ENCODE data around the gene TSTD1.
"Not testable (repeated sequence)": the region's sequence is repeated elsewhere in the genome, so short reads cannot be mapped to it uniquely, and the experiment has no call there.

TSTD1 gene

DNA sequence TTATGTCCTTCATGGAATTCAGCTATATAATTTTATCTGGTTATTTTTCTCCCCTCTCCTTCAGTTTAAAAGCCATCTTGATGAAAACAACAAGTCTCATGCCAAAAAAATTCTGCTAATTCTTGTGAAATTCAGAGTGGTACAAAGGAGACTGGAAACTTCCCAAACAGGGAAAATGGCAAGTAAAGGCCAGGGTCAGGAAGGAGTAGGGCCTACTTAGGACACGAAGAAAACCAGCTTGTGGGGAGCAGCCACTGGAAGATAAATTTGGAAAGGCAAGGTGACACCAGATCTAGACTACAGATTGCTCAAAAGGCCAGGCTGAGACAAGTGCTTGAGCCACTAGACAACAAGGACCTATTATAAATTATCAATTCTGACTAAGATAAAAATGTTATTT lies 6.4 kb downstream of the TSTD1 start:
- TF ChIP-seq, protein P1, sequence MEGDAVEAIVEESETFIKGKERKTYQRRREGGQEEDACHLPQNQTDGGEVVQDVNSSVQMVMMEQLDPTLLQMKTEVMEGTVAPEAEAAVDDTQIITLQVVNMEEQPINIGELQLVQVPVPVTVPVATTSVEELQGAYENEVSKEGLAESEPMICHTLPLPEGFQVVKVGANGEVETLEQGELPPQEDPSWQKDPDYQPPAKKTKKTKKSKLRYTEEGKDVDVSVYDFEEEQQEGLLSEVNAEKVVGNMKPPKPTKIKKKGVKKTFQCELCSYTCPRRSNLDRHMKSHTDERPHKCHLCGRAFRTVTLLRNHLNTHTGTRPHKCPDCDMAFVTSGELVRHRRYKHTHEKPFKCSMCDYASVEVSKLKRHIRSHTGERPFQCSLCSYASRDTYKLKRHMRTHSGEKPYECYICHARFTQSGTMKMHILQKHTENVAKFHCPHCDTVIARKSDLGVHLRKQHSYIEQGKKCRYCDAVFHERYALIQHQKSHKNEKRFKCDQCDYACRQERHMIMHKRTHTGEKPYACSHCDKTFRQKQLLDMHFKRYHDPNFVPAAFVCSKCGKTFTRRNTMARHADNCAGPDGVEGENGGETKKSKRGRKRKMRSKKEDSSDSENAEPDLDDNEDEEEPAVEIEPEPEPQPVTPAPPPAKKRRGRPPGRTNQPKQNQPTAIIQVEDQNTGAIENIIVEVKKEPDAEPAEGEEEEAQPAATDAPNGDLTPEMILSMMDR (IDR thresholded peaks at IDR 0.05), result no peak
- Histone ChIP-seq H2AFZ (no peak overlapping the region), H3K9me3 (ENCODE audit: control insufficient read depth, low read length) (no peaks in the 10 kb centered on the region), H3K4me1 (no peaks in the 10 kb centered on the region), H3K4me3 (ENCODE audit: low read depth, low read length) (no peak overlapping the region), H3K27me3 (ENCODE audit: control insufficient read depth, insufficient read depth, low read length) (no peaks in the 10 kb centered on the region), H3K4me2 (ENCODE audit: low read length) (no peak overlapping the region), H3K79me2 (peaks cover 4% of the 10 kb centered on the region), H3K27ac (no peak overlapping the region), H3K9ac (no peak overlapping the region), H3K36me3 (ENCODE audit: control insufficient read depth, insufficient read depth, low read length) (no peaks in the 10 kb centered on the region)

- no peaks in the 10 kb centered on the region for H3K9me3 ChIP-seq (ENCODE audit: control insufficient read depth, low read length)
- no peak overlapping the region for H3K4me2 ChIP-seq (ENCODE audit: low read length)
- H3K4me3 ChIP-seq (ENCODE audit: low read depth, low read length), result no peak overlapping the region
- H3K27me3 ChIP-seq (ENCODE audit: control insufficient read depth, insufficient read depth, low read length), result no peaks in the 10 kb centered on the region
- no peak overlapping the region for H3K9ac ChIP-seq
- H2AFZ ChIP-seq, result no peak overlapping the region
- H3K4me1 ChIP-seq, result no peaks in the 10 kb centered on the region
- TF ChIP-seq, protein P1 (IDR thresholded peaks at IDR 0.05), result no peak
- no peak overlapping the region for H3K27ac ChIP-seq
- peaks cover 4% of the 10 kb centered on the region for H3K79me2 ChIP-seq
- no peaks in the 10 kb centered on the region for H3K36me3 ChIP-seq (ENCODE audit: control insufficient read depth, insufficient read depth, low read length)
Observed at GRCh38 chr1:161031874-161032273, 6.9 kb downstream of the TSTD1 start.

DNA sequence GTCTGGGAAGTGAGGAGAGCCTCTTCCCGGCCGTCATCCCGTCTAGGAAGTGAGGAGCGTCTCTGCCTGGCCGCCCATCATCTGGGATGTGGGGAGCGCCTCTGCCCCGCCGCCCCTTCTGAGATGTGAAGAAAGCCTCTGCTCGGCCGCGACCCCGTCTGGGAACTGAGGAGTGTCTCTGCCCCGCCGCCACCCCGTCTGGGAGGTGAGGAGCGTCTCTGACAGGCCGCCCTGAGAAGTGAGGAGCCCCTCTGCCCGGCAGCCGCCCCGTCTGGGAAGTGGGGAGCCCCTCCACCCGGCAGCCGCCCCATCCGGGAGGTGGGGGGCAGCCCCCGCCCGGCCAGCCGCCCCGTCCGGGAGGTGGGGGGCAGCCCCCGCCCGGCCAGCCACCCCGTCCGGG lies 9.3 kb downstream of the TSTD1 start:
- H3K4me3 ChIP-seq (ENCODE audit: low read depth, low read length); H3K79me2 ChIP-seq; H3K9me3 ChIP-seq (ENCODE audit: control insufficient read depth, low read length); H3K4me2 ChIP-seq (ENCODE audit: low read length); H3K9ac ChIP-seq; H3K4me1 ChIP-seq; H2AFZ ChIP-seq; H3K36me3 ChIP-seq (ENCODE audit: control insufficient read depth, insufficient read depth, low read length); H3K27me3 ChIP-seq (ENCODE audit: control insufficient read depth, insufficient read depth, low read length); H3K27ac ChIP-seq: not testable (repeated sequence)

- not testable (repeated sequence) for H3K4me3 ChIP-seq (ENCODE audit: low read depth, low read length); H3K27ac ChIP-seq; H3K36me3 ChIP-seq (ENCODE audit: control insufficient read depth, insufficient read depth, low read length); H3K4me1 ChIP-seq; H3K9me3 ChIP-seq (ENCODE audit: control insufficient read depth, low read length); H3K27me3 ChIP-seq (ENCODE audit: control insufficient read depth, insufficient read depth, low read length); H3K79me2 ChIP-seq; H3K9ac ChIP-seq; H3K4me2 ChIP-seq (ENCODE audit: low read length); H2AFZ ChIP-seq
Observed at GRCh38 chr1:161026954-161027353, 11.8 kb downstream of the TSTD1 start.

GRCh38 chr1:161022432-161022831 lies 16.3 kb downstream of the TSTD1 start:
- not testable (repeated sequence) for H3K9ac ChIP-seq; H3K9me3 ChIP-seq (ENCODE audit: control insufficient read depth, low read length); H3K4me1 ChIP-seq; H2AFZ ChIP-seq; H3K4me2 ChIP-seq (ENCODE audit: low read length); H3K36me3 ChIP-seq (ENCODE audit: control insufficient read depth, insufficient read depth, low read length); H3K27ac ChIP-seq; H3K27me3 ChIP-seq (ENCODE audit: control insufficient read depth, insufficient read depth, low read length); H3K4me3 ChIP-seq (ENCODE audit: low read depth, low read length); H3K79me2 ChIP-seq

GRCh38 chr1:161021970-161022353 lies 16.8 kb downstream of the TSTD1 start:
- TF ChIP-seq, protein P1 (IDR thresholded peaks at IDR 0.05), result no peak
- Histone ChIP-seq H3K79me2 (peaks cover 10% of the 10 kb centered on the region), H3K4me1 (no peaks in the 10 kb centered on the region), H2AFZ (peak overlapping the region; percentile 73), H3K4me3 (ENCODE audit: low read depth, low read length) (peak overlapping the region; percentile 99), H3K27ac (peak overlapping the region; percentile 30), H3K4me2 (ENCODE audit: low read length) (peak overlapping the region; percentile 92), H3K9ac (no peak overlapping the region), H3K36me3 (ENCODE audit: control insufficient read depth, insufficient read depth, low read length) (no peaks in the 10 kb centered on the region), H3K9me3 (ENCODE audit: control insufficient read depth, low read length) (no peaks in the 10 kb centered on the region), H3K27me3 (ENCODE audit: control insufficient read depth, insufficient read depth, low read length) (no peaks in the 10 kb centered on the region)

All from parathyroid adenoma (tissue), 2 donors.